Activated CD8-positive, alpha-beta memory T cell treated with anti-CD3 and anti-CD28 coated beads for 36 hours (primary cell): ENCODE data around the gene ROPN1L. TPM values are rescaled to one million over a fixed set of nuclear protein-coding genes. Genes with fewer than 3 reads are reported as not detected.
"Not testable (repeated sequence)": the region's sequence is repeated elsewhere in the genome, so short reads cannot be mapped to it uniquely, and the experiment has no call there.

Experiments used
- CTCF ChIA-PET: fragments of 350-600 bp; sonication (Branson Sonifier 250); formaldehyde crosslinking; loops from one replicate; lab custom pipeline; 2021; ENCODE audit warnings: antibody characterized with exemption; lab: Charles Lee
- POLR2A ChIA-PET: fragments of 350-600 bp; sonication (Branson Sonifier 250); formaldehyde crosslinking; loops from one replicate; lab custom pipeline; 2021; ENCODE audit warnings: antibody characterized with exemption; lab: Charles Lee
- total RNA-seq, 2 experiments: library from RNA; stranded (reverse); gene quantifications; one replicate each; pipeline ENCODE4 v1.2.3, GENCODE V29; 2021

ROPN1L gene
- total RNA-seq: under 1 TPM; 0.21 to 0.29 TPM

DNA sequence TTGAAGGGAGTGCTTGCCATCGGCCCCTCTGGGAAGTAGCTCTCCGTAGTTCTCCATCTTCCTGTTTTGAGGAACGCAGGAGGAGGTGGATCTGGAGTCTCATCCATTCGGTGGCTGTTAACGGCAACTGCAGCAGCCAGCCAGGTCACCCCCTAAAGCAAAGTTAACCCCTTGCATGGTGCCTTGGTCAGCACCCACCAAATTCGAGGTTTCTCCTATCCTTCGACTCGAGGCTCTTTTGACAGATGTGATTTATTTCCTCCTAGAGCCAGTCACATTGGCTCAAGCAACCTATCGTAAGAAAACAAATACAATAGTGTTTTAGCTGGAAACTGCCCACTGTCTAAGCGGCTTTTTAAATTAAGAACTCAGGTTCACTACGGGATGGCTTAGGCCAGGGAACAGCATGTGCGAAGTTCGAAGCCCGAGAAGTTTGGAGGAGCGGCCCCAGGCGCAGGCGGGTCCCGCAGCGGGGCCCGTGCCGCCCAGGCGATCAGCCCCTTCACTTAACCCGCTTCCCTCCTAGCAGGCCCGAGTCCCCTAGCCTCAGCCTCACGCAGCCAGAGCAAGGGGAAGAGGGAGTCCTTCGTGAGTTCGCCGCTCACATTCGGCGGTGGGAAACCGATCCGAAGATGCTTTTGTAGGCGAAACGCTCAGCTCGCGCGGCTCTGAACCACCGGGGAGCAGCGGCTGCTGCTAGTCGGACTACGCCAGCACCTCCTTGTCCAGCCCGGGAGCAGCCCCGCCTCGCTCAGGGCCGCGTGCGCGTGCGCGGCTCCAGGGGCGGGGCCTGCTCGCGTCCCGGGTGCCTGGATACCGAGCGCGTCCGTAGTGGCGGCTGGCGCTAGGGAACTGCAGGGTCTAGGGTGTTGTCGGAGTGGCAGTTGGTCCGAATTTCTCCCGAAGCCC, at the start of gene ROPN1L:
Gene ROPN1L (plus strand): TSS at position 797 of the 909 bp plus-strand sequence. CDS start 289 bp downstream, outside the sequence.
- CTCF ChIA-PET: interaction anchor here (0.7 to 1.0 kb wide), 3 partner anchors 15 to 186 kb away, joined by 3 to 4 read pairs (median 3); no protein-coding TSS in a partner anchor
- POLR2A ChIA-PET: interaction anchor here (1.0 kb wide), 1 partner anchor 88 kb away, joined by 4 read pairs; the partner anchor contains the start of gene MARCHF6

DNA sequence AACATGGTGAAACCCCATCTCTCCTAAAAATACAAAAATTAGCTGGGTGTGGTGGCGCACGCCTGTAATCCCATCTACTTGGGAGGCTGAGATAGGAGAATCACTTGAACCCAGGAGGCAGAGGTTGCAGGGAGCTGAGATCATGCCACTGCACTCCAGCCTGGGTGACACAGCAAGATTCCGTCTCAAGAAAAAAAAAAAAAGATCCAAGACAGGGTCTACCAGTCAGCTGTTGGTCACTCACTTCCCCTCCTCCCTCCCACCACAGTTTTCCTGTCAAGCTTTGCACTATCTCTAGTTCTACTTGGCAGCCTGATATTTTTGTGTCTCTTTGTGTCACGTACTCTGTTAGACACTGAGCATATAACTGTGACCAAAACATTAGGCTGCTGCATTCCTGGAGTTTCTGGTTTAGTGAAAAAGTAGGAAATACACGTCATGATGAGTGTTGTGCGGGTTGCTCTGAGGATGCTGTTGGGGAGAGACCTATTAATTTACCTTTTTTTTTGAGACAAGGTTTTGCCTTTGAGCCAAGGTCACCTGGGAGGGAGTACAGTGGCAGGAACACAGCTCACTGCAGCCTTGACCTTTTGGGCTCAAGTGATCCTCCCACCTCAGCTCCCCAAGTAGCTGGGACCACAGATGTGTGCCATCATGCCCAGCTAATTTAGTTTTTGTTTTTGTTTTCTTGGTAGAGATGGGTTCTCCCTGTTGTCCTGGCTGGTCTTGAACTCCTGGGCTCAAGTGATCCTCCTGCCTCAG, 48.9 kb upstream of the ROPN1L start:
- CTCF ChIA-PET, POLR2A ChIA-PET: not testable (repeated sequence)

GRCh38 chr5:10393491-10393890, 48.2 kb upstream of the ROPN1L start:
- CTCF ChIA-PET: no interaction called here
- POLR2A ChIA-PET: no interaction called here

GRCh38 chr5:10396552-10396951, 45.1 kb upstream of the ROPN1L start:
- ChIA-PET POLR2A (no interaction called here), CTCF (no interaction called here)

- CTCF ChIA-PET: no interaction called here
- POLR2A ChIA-PET: no interaction called here
Measured at GRCh38 chr5:10399839-10400238, 41.8 kb upstream of the ROPN1L start.

DNA sequence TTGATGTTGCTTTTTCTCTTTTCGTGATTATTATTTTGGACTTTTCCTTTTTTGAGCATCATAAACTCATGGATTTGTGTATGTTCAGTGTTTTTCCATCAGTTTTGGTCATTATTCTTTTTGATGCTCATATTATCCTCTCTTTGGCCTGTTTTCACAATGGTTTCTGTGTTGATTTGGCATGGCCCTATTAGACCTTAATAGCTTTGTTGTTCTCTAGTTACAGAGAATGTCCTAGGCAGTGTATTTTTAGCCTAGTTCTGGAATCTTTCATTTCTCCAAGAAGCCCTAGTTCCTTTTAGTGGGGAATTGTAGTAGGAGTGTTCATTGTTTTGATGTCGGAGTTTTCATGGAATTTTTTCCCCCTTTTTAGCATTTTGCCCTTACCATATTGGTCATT, 41.3 kb upstream of the ROPN1L start:
- ChIA-PET CTCF (no interaction called here), POLR2A (no interaction called here)

DNA sequence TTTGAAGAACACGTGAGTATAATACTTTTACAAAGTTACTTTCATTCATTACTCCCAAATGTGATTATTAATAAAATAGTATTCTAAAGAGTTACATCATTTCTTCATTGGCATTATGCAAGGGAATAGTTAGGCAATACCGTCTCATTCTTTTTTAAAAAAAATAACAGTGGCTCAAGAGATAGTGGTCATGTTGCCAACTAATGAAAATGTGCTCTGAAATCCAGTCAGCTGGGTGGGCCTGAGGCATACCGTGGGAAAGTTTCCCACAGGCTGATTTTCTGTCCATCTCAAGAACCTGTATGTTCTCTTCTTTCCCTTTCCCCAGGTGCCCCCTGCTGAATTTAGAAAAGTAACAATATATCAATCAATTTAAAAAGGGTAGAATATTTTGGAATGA, 40.8 kb upstream of the ROPN1L start:
- CTCF ChIA-PET: no interaction called here

GRCh38 chr5:10401498-10401897, 40.2 kb upstream of the ROPN1L start:
- POLR2A ChIA-PET: no interaction called here
- CTCF ChIA-PET: no interaction called here

More for the DNA sequence above, 40.8 kb upstream of the ROPN1L start:
- POLR2A ChIA-PET: no interaction called here

- ChIA-PET POLR2A (no interaction called here), CTCF (no interaction called here)
Measured at GRCh38 chr5:10403829-10404228, 37.9 kb upstream of the ROPN1L start.

GRCh38 chr5:10406651-10407050, 35.0 kb upstream of the ROPN1L start:
- CTCF ChIA-PET: no interaction called here
- POLR2A ChIA-PET: no interaction called here

DNA sequence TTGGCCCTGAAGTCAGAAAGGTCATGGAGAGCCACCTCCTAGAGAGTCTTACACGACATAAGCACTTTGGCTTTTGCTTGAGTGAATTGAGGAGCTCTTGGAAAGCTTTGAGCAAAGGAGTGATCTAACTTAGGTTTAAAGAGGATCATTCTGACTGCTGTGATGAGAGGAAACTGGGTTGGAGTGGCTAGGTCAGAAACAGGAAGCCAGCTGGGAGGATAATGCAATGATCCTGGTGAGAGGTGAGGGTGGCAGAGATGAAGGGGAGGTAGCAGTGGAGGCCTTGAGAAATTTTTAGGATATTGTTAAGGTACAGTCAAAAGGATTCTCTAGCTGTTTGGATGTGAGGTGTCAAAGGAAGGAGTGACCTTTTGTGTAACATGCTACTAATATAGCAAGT, 32.2 kb upstream of the ROPN1L start:
- ChIA-PET CTCF (interaction anchor here (1.1 kb wide), 1 partner anchor 51 kb away, joined by 3 read pairs; no protein-coding TSS in a partner anchor), POLR2A (no interaction called here)

DNA sequence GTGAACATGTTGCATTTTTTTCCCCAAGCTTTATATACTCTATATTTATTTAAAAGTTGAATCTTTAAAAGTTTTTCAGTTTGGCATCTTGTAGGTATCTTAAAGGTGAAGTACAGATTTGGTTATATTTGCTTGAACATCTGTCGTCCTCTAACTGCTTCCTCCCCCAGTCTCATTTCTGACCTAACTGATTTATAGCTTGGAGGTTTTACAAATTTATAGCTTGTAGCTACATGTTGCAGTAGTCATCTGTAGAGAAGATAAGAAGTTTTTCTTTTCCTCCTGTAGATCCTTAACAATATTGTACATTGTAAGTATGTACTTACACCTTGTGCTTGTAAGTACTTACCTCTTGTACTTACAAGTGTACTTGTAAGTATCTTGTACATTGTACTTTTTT, 31.0 kb upstream of the ROPN1L start:
- CTCF ChIA-PET: no interaction called here
- POLR2A ChIA-PET: no interaction called here

- POLR2A ChIA-PET: no interaction called here
- CTCF ChIA-PET: no interaction called here
Measured at GRCh38 chr5:10411336-10411735, 30.3 kb upstream of the ROPN1L start.

DNA sequence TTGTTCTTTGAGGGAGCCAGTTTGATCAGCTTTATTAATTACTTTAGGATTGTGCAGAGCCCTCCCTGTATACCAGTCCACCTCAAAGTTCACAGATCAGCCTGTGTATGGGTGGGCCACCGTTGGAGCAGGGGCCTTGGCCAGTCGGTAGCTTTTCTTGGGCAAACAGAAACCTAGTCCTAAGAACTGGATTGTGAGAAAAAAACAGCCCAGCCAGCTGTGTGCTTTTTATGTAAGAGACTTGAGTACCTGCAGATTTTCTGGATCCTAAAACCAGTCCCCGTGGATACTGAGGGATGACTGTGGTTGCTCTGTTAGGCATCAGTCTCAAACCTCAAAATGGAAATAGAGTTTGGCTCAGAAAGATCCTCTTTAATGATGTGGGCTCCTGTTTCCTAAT, 24.8 kb upstream of the ROPN1L start:
- POLR2A ChIA-PET: no interaction called here

DNA sequence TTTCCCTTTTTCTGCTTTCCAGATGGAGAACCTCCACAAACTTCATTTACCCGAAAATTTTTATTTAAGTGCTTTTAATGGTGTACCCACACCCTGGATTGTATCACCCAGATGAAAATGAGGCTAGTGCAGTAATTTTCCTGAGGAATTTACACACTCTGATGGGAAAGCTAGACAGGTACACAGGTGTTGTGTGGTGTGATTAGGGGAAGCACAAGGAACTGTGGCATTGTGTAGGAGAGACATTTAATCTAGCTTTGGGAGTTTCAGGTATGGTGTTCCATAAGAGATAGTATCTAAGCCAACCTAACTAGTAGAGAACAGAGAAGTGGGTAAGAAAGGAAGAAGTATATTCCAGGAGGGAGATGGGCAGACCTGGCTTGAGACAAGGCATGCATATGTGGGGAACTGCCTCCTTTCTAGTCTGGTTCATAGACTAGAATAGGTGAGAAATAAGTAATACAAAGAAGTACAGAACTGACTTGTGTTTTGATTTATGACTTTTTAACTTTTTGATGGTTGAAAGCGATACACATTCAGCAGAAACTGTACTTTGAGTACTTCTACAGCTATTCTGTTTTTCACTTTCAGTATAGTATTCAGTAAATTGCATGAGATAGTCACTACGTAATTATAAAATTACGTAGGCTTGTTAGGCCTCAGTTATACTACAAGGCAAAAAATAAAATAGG, 22.9 kb upstream of the ROPN1L start:
- POLR2A ChIA-PET: interaction anchor here (1.6 to 3.8 kb wide), 2 partner anchors 64 to 66 kb away, joined by 3 to 14 read pairs; partner anchors contain the start of gene MARCHF6
- CTCF ChIA-PET: interaction anchor here (0.6 to 1.4 kb wide), 5 partner anchors 13 to 168 kb away, joined by 3 to 5 read pairs (median 3); no protein-coding TSS in a partner anchor

More for the DNA sequence above, 24.8 kb upstream of the ROPN1L start:
- CTCF ChIA-PET: no interaction called here

DNA sequence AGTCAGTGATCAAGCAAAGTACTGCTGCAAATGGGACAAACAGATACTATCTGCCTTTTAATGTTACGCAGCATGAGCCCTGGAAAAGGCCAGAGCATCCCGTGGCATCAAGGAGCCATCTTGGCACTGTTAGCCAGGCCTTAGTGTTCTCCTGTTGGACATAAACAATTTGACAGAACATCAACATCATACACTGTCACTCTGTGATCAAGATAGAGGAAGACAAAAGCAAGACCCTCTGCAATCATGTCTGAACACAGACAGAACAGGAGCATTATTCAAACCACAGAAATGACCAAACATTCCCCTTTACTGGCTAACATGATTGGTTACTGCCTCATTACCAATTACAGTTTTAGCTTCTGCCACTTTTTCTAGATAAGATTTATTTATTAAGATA, 21.2 kb upstream of the ROPN1L start:
- CTCF ChIA-PET: no interaction called here
- POLR2A ChIA-PET: interaction anchor here (1.6 to 3.8 kb wide), 2 partner anchors 66 to 67 kb away, joined by 3 to 14 read pairs; partner anchors contain the start of gene MARCHF6

DNA sequence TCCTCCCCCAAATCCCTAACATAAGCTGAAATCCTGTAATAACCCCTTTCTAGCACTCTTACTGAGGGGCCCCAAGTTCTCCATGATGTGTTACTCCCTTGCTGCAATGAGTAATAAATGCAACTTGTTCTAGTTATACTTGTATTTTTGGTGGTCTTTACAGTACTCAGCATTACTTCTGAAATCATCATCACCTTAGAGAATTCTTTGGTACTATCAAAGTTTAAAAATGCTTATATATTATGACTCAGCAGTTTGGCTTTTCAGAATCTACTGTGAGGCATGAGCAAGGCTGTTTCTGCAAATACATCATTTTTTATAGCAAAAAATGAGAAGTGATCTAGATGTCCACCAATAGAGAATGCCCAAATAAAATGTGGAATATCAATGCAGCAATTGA, 20.7 kb upstream of the ROPN1L start:
- POLR2A ChIA-PET: interaction anchor here (3.8 kb wide), 1 partner anchor 68 kb away, joined by 14 read pairs; the partner anchor contains the start of gene MARCHF6

DNA sequence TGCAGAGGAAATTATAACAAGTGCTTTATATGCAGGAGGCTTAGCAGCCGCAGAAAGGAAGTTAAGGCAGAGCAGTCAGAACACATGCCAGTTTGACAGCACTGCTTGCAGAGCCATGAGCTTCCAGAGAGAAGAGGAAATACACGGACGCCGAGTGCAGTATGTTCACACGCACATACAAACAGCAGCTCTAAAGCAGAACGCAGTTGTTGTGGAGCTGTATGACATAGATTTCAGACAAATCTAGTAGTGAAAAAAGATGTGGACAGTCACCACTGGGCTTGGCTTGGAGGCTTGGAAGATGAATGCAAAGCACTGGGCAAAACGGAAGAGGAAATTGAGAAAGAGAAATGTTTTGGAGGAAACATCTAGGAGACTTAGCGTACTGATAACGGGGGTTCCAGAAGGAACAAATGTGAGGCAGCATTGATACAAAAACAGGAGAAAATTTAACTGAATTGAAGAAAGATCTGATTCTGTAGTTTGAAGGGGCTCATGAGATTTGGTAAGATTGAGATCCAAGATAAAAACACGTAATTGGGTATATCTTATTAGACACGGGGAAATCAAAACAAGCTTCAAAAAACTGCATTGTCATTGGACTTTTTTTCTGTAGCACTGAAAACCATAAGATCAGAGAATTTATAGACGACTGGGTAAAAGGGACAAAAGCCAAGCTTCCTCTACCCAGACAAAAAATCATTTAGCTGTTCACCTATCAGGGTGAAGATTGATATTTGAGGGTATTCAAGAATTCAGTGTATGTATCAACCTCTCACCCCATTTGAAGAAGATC, 19.6 kb upstream of the ROPN1L start:
- ChIA-PET CTCF (interaction anchor here (1.8 kb wide), 1 partner anchor 138 kb away, joined by 4 read pairs; no protein-coding TSS in a partner anchor), POLR2A (no interaction called here)

More for the DNA sequence above, 20.7 kb upstream of the ROPN1L start:
- CTCF ChIA-PET: interaction anchor here (1.8 kb wide), 1 partner anchor 137 kb away, joined by 4 read pairs; no protein-coding TSS in a partner anchor
